Neural progenitor cell (in vitro differentiated cells): ENCODE data around the gene MAP3K4. TPM values are rescaled to one million over a fixed set of nuclear protein-coding genes. Genes with fewer than 3 reads are reported as not detected.

Experiments
- DNase-seq: peaks from one replicate; pipeline ENCODE4 v3.0.0-alpha.2; 2016; ENCODE audit warnings: low spot score
- H2AFZ ChIP-seq: fragments of 200-600 bp; sonication (generic); replicated peaks from 2 replicates; pipeline ENCODE4 v1.6.1; 2016; ENCODE audit warnings: antibody characterized with exemption
- H3F3A ChIP-seq: fragments of 200-600 bp; sonication (generic); 2 replicates; pipeline ENCODE4 v1.6.1; 2016; ENCODE audit warnings: antibody characterized with exemption, low read depth
- H3K27ac ChIP-seq: fragments of 200-600 bp; sonication (generic); 2 replicates; pipeline ENCODE4 v1.5.1; 2016; ENCODE audit warnings: mild to moderate bottlenecking
- H3K27me3 ChIP-seq: fragments of 200-600 bp; sonication (generic); 2 replicates; pipeline ENCODE4 v1.6.1; 2016; ENCODE audit warnings: mild to moderate bottlenecking, moderate library complexity
- H3K36me3 ChIP-seq: fragments of 200-600 bp; sonication (generic); 2 replicates; pipeline ENCODE4 v1.5.1; 2016
- H3K4me1 ChIP-seq: fragments of 200-600 bp; sonication (generic); 2 replicates; pipeline ENCODE4 v1.6.1; 2016; ENCODE audit warnings: mixed run types
- H3K4me2 ChIP-seq: fragments of 200-600 bp; sonication (generic); 2 replicates; pipeline ENCODE4 v1.6.1; 2016
- H3K4me3 ChIP-seq: fragments of 200-600 bp; sonication (generic); 2 replicates; pipeline ENCODE4 v1.5.1; 2016
- H3K79me2 ChIP-seq: fragments of 200-600 bp; sonication (generic); 2 replicates; pipeline ENCODE4 v1.6.1; 2016; ENCODE audit warnings: low read depth
- H3K9ac ChIP-seq: fragments of 200-600 bp; sonication (generic); 2 replicates; pipeline ENCODE4 v1.6.1; 2016
- H3K9me3 ChIP-seq: fragments of 200-600 bp; sonication (generic); 2 replicates; pipeline ENCODE4 v1.5.1; 2016; ENCODE audit warnings: low read depth
- H4K20me1 ChIP-seq: fragments of 200-600 bp; sonication (generic); 2 replicates; pipeline ENCODE4 v1.6.1; 2016; ENCODE audit warnings: low read depth
- H3K27ac Mint-ChIP-seq: 3 replicates; pipeline ENCODE4 v1.8.0; 2021; ENCODE audit warnings: mixed read lengths
- H3K27me3 Mint-ChIP-seq: 2 replicates; pipeline ENCODE4 v1.8.0; 2022; ENCODE audit warnings: low read depth, mild to moderate bottlenecking, inconsistent platforms, moderate library complexity, mixed read lengths; ENCODE audit not compliant: insufficient read depth
- H3K36me3 Mint-ChIP-seq: 3 replicates; pipeline ENCODE4 v1.8.0; 2021; ENCODE audit warnings: mixed read lengths
- H3K4me1 Mint-ChIP-seq: 3 replicates; pipeline ENCODE4 v1.8.0; 2021; ENCODE audit warnings: mixed read lengths
- H3K4me3 Mint-ChIP-seq: 3 replicates; pipeline ENCODE4 v1.8.0; 2021; ENCODE audit warnings: mild to moderate bottlenecking, moderate library complexity, mixed read lengths
- H3K9me3 Mint-ChIP-seq: 3 replicates; pipeline ENCODE4 v1.8.0; 2020; ENCODE audit warnings: mixed read lengths
- CTCF ChIP-seq: fragments of 200-600 bp; sonication (generic); IDR thresholded peaks from 2 replicates; pipeline ENCODE4 v1.5.1; 2017; ENCODE audit warnings: antibody characterized with exemption, mild to moderate bottlenecking
- EZH2 ChIP-seq: fragments of 200-600 bp; sonication (generic); IDR thresholded peaks from 2 replicates; pipeline ENCODE4 v1.6.1; 2017; ENCODE audit warnings: antibody characterized with exemption, mild to moderate bottlenecking, moderate library complexity
- EZH2phosphoT487 ChIP-seq: fragments of 200-600 bp; sonication (generic); IDR thresholded peaks from 2 replicates; pipeline ENCODE4 v1.6.1; 2017; ENCODE audit warnings: antibody characterized with exemption
- total RNA-seq: library from RNA; depleted of rRNA; stranded (reverse); fragments of >200 nt; gene quantifications from 2 replicates; pipeline ENCODE4 v1.2.3, GENCODE V29; 2015; ENCODE audit warnings: low replicate concordance

Gene MAP3K4
- total RNA-seq, 1 donor from 2014 or later, result 59.6 TPM

- no peak overlapping the region for H2AFZ ChIP-seq
- H3K27ac ChIP-seq, result no peak overlapping the region
- H3F3A ChIP-seq, result no peaks in the 10 kb centered on the region
- peaks cover 81% of the 10 kb centered on the region for H3K9me3 Mint-ChIP-seq
- H3K9me3 ChIP-seq, result peaks cover 31% of the 10 kb centered on the region
- no peak overlapping the region for H3K4me3 ChIP-seq
- no peak overlapping the region for H3K4me3 Mint-ChIP-seq
- H3K4me1 Mint-ChIP-seq, result no peaks in the 10 kb centered on the region
- no peak overlapping the region for H3K27ac Mint-ChIP-seq
- no peaks in the 10 kb centered on the region for H4K20me1 ChIP-seq
- peaks cover 10% of the 10 kb centered on the region for H3K27me3 Mint-ChIP-seq
- H3K27me3 ChIP-seq, result no peaks in the 10 kb centered on the region
- no peak overlapping the region for H3K4me2 ChIP-seq
- H3K4me1 ChIP-seq, result no peaks in the 10 kb centered on the region
- H3K79me2 ChIP-seq, result no peaks in the 10 kb centered on the region
- peaks cover 95% of the 10 kb centered on the region for H3K36me3 Mint-ChIP-seq
- no peak for TF ChIP-seq EZH2
- TF ChIP-seq EZH2phosphoT487, result no peak
- TF ChIP-seq CTCF, result no peak
- no peak overlapping the region for H3K9ac ChIP-seq
- H3K36me3 ChIP-seq, result peaks cover 33% of the 10 kb centered on the region
- DNase-seq, result no peak
Observed at GRCh38 chr6:161127071-161127740, 135.6 kb downstream of the MAP3K4 start.

- Mint-ChIP-seq H3K4me3 (no peak overlapping the region), H3K27ac (no peak overlapping the region), H3K9me3 (peaks cover 73% of the 10 kb centered on the region), H3K27me3 (peaks cover 8% of the 10 kb centered on the region), H3K4me1 (no peaks in the 10 kb centered on the region), H3K36me3 (peaks cover 96% of the 10 kb centered on the region)
- H4K20me1 ChIP-seq, result no peaks in the 10 kb centered on the region
- H3K79me2 ChIP-seq, result no peaks in the 10 kb centered on the region
- H3K36me3 ChIP-seq, result peaks cover 33% of the 10 kb centered on the region
- H2AFZ ChIP-seq, result no peak overlapping the region
- peaks cover 29% of the 10 kb centered on the region for H3K9me3 ChIP-seq
- H3F3A ChIP-seq, result no peaks in the 10 kb centered on the region
- no peak overlapping the region for H3K4me3 ChIP-seq
- no peak overlapping the region for H3K27ac ChIP-seq
- no peaks in the 10 kb centered on the region for H3K4me1 ChIP-seq
- no peak for TF ChIP-seq EZH2
- no peak for TF ChIP-seq CTCF
- TF ChIP-seq EZH2phosphoT487, result no peak
- DNase-seq, result no peak
- no peaks in the 10 kb centered on the region for H3K27me3 ChIP-seq
- H3K4me2 ChIP-seq, result no peak overlapping the region
- H3K9ac ChIP-seq, result no peak overlapping the region
Observed at GRCh38 chr6:161128230-161128629, 136.7 kb downstream of the MAP3K4 start.

- H3K4me2 ChIP-seq, result no peak overlapping the region
- no peak overlapping the region for H3K27ac Mint-ChIP-seq
- H3K36me3 ChIP-seq, result peaks cover 33% of the 10 kb centered on the region
- DNase-seq, result no peak
- no peaks in the 10 kb centered on the region for H3K79me2 ChIP-seq
- no peak overlapping the region for H3K4me3 ChIP-seq
- peaks cover 96% of the 10 kb centered on the region for H3K36me3 Mint-ChIP-seq
- H3K4me1 ChIP-seq, result no peaks in the 10 kb centered on the region
- peaks cover 26% of the 10 kb centered on the region for H3K9me3 ChIP-seq
- no peak overlapping the region for H2AFZ ChIP-seq
- TF ChIP-seq CTCF, result no peak
- TF ChIP-seq EZH2, result no peak
- TF ChIP-seq EZH2phosphoT487, result no peak
- H3K27ac ChIP-seq, result no peak overlapping the region
- H3K9me3 Mint-ChIP-seq, result peaks cover 71% of the 10 kb centered on the region
- no peak overlapping the region for H3K4me3 Mint-ChIP-seq
- H3F3A ChIP-seq, result no peaks in the 10 kb centered on the region
- H3K4me1 Mint-ChIP-seq, result no peaks in the 10 kb centered on the region
- H3K9ac ChIP-seq, result no peak overlapping the region
- peaks cover 8% of the 10 kb centered on the region for H3K27me3 Mint-ChIP-seq
- no peaks in the 10 kb centered on the region for H4K20me1 ChIP-seq
- no peaks in the 10 kb centered on the region for H3K27me3 ChIP-seq
Observed at GRCh38 chr6:161128680-161129196, 137.2 kb downstream of the MAP3K4 start.
